H1 (cell line): ENCODE data around the gene DPYD. TPM values are rescaled to one million over a fixed set of nuclear protein-coding genes. Genes with fewer than 3 reads are reported as not detected.

Experiments used
- CTCF ChIA-PET: fragments of 300-600 bp; sonication (Branson Sonifier 250); formaldehyde crosslinking; loops from one replicate; lab custom pipeline; 2021; ENCODE audit not compliant: partially characterized antibody; lab: Charles Lee
- POLR2A ChIA-PET: fragments of 300-600 bp; sonication (Branson Sonifier 250); formaldehyde crosslinking; loops from one replicate; lab custom pipeline; 2021; ENCODE audit warnings: inconsistent platforms; ENCODE audit not compliant: partially characterized antibody; lab: Charles Lee
- DNase-seq, 2 experiments: peaks; one replicate each; pipeline versions ENCODE4 v3.0.0 to v3.0.0-alpha.2; 2010 to 2022; ENCODE audit warnings: low spot score in 2 of 2, low read depth in 1 of 2, mixed read lengths in 1 of 2
- FAIRE-seq: peaks from 2 replicates; lab custom pipeline; 2011; peaks lifted over from hg19 to GRCh38; lab: Jason Lieb, UNC
- H2AFZ ChIP-seq: 2 replicates; pipeline ENCODE4 v1.8.1; 2012; ENCODE audit warnings: low read length, inconsistent platforms
- H2AK5ac ChIP-seq: 2 replicates; pipeline ENCODE4 v1.6.1; 2013; ENCODE audit warnings: low read depth, low read length
- H2BK120ac ChIP-seq: replicated peaks from 2 replicates; pipeline ENCODE3; 2013; ENCODE audit warnings: low read depth, low read length, inconsistent platforms
- H2BK12ac ChIP-seq: 2 replicates; pipeline ENCODE4 v1.6.1; 2013; ENCODE audit warnings: low read depth, low read length
- H2BK15ac ChIP-seq: 2 replicates; pipeline ENCODE4 v1.6.1; 2013; ENCODE audit warnings: low read length
- H2BK20ac ChIP-seq: 2 replicates; pipeline ENCODE4 v1.6.1; 2013; ENCODE audit warnings: low read length
- H2BK5ac ChIP-seq: 2 replicates; pipeline ENCODE4 v1.6.1; 2013; ENCODE audit warnings: low read depth, low read length
- H3K14ac ChIP-seq: 2 replicates; pipeline ENCODE4 v1.6.1; 2013; ENCODE audit warnings: inconsistent platforms; ENCODE audit not compliant: insufficient read length
- H3K18ac ChIP-seq: 2 replicates; pipeline ENCODE4 v1.6.1; 2013; ENCODE audit warnings: low read length; ENCODE audit errors: extremely low read depth
- H3K23ac ChIP-seq: 2 replicates; pipeline ENCODE4 v1.6.1; 2013; ENCODE audit warnings: inconsistent platforms; ENCODE audit not compliant: insufficient read length
- H3K23me2 ChIP-seq: 2 replicates; pipeline ENCODE4 v1.6.1; 2013; ENCODE audit warnings: low read depth, low read length
- H3K27ac ChIP-seq: 2 replicates; pipeline ENCODE4 v1.6.1; 2011; ENCODE audit warnings: low read depth, low read length, inconsistent platforms
- H3K27me3 ChIP-seq, 4 experiments: replicated peaks in 1 of 4; 1 replicate in 1 of 4; 2 replicates in 3 of 4; pipeline versions ENCODE4 v1.6.1 to v1.8.1; 2011 to 2013; ENCODE audit warnings: low read length in 3 of 4, mild to moderate bottlenecking in 3 of 4, inconsistent platforms in 2 of 4, mixed read lengths in 2 of 4, moderate library complexity in 1 of 4; ENCODE audit not compliant: control insufficient read depth in 3 of 4, insufficient read depth in 3 of 4; ENCODE audit errors: extremely low read depth in 1 of 4
- H3K36me3 ChIP-seq, 4 experiments: 2 replicates each; pipeline versions ENCODE4 v1.6.1 to v1.8.1; 2011 to 2013; ENCODE audit warnings: mild to moderate bottlenecking in 4 of 4, low read length in 3 of 4, moderate library complexity in 2 of 4, control low read depth in 1 of 4, inconsistent platforms in 1 of 4; ENCODE audit not compliant: insufficient read depth in 4 of 4, control insufficient read depth in 2 of 4
- H3K4ac ChIP-seq: replicated peaks from 2 replicates; pipeline ENCODE3; 2013; ENCODE audit warnings: low read length, low read depth, mixed read lengths, inconsistent platforms; ENCODE audit not compliant: insufficient read length
- H3K4me1 ChIP-seq, 4 experiments: replicated peaks in 1 of 4; 1 replicate in 1 of 4; 2 replicates in 3 of 4; pipeline versions ENCODE4 v1.6.1 to v1.8.1; 2011 to 2013; ENCODE audit warnings: low read length in 3 of 4, inconsistent platforms in 2 of 4, mixed read lengths in 1 of 4; ENCODE audit not compliant: insufficient read depth in 4 of 4, control insufficient read depth in 3 of 4
- H3K4me2 ChIP-seq, 2 experiments: 2 replicates each; pipeline versions ENCODE4 v1.6.1 to v1.8.1; 2011 to 2013; ENCODE audit warnings: low read depth in 2 of 2, low read length in 2 of 2, control low read depth in 1 of 2, inconsistent platforms in 1 of 2, mild to moderate bottlenecking in 1 of 2; ENCODE audit not compliant: insufficient read depth in 1 of 2
- H3K4me3 ChIP-seq, 4 experiments: fragments of 200-600, 300-600 bp in 1 of 4; sonication (generic), shearing (Covaris generic), sonication (Bioruptor Twin) in 1 of 4; 2 replicates each; pipeline versions ENCODE4 v1.5.1 to v1.8.1; 2011 to 2016; ENCODE audit warnings: low read length in 4 of 4, low read depth in 3 of 4, control low read depth in 2 of 4, inconsistent platforms in 2 of 4, mild to moderate bottlenecking in 2 of 4, mixed read lengths in 1 of 4, moderate library complexity in 1 of 4; ENCODE audit not compliant: insufficient read depth in 2 of 4; ENCODE audit errors: extremely low read depth in 1 of 4
- H3K56ac ChIP-seq: replicated peaks from 2 replicates; pipeline ENCODE3; 2013; ENCODE audit warnings: low read depth, mild to moderate bottlenecking, mixed read lengths, low read length, inconsistent platforms; ENCODE audit not compliant: insufficient read length
- H3K79me1 ChIP-seq: 2 replicates; pipeline ENCODE4 v1.6.1; 2013; ENCODE audit warnings: low read depth, low read length, control low read depth
- H3K79me2 ChIP-seq, 2 experiments: 2 replicates each; pipeline versions ENCODE4 v1.6.1 to v1.8.1; 2012 to 2013; ENCODE audit warnings: low read length in 2 of 2, mild to moderate bottlenecking in 2 of 2, inconsistent platforms in 1 of 2; ENCODE audit not compliant: insufficient read depth in 2 of 2, control insufficient read depth in 1 of 2
- H3K9ac ChIP-seq, 4 experiments: replicated peaks in 1 of 4; 1 replicate in 1 of 4; 2 replicates in 3 of 4; pipeline versions ENCODE4 v1.6.1 to v1.8.1; 2011 to 2013; ENCODE audit warnings: low read depth in 3 of 4, low read length in 3 of 4, control low read depth in 2 of 4, mild to moderate bottlenecking in 2 of 4, moderate library complexity in 2 of 4, inconsistent platforms in 1 of 4; ENCODE audit errors: extremely low read depth in 1 of 4
- H3K9me3 ChIP-seq, 2 experiments: 2 replicates each; pipeline versions ENCODE4 v1.6.1 to v1.8.1; 2012 to 2013; ENCODE audit warnings: mild to moderate bottlenecking in 2 of 2, moderate library complexity in 2 of 2, control low read depth in 1 of 2, inconsistent platforms in 1 of 2, low read depth in 1 of 2, low read length in 1 of 2, mixed read lengths in 1 of 2; ENCODE audit not compliant: insufficient read depth in 2 of 2
- H4K20me1 ChIP-seq, 2 experiments: replicated peaks in 1 of 2; 2 replicates each; pipeline versions ENCODE3 to v1.8.1; 2011 to 2013; ENCODE audit warnings: inconsistent platforms in 2 of 2, low read length in 2 of 2, mild to moderate bottlenecking in 1 of 2; ENCODE audit not compliant: insufficient read depth in 2 of 2, control insufficient read depth in 1 of 2
- H4K5ac ChIP-seq: 2 replicates; pipeline ENCODE4 v1.6.1; 2013; ENCODE audit warnings: low read length, low read depth, mixed read lengths, inconsistent platforms; ENCODE audit not compliant: insufficient read length
- H4K8ac ChIP-seq: 2 replicates; pipeline ENCODE4 v1.8.0; 2013; ENCODE audit warnings: mild to moderate bottlenecking, moderate library complexity, low read length, inconsistent platforms; ENCODE audit not compliant: insufficient read depth; ENCODE audit errors: extremely low read depth
- H4K91ac ChIP-seq: replicated peaks from 2 replicates; pipeline ENCODE3; 2013; ENCODE audit warnings: low read length, mixed read lengths, inconsistent platforms; ENCODE audit not compliant: insufficient read length
- BACH1 ChIP-seq: IDR thresholded peaks from 2 replicates; pipeline ENCODE4 v1.6.1; 2012; ENCODE audit warnings: low read length, improper control_type of control experiment
- CBX5 ChIP-seq: fragments of 300-800, 300-1000 bp; sonication (generic); IDR thresholded peaks from 2 replicates; pipeline ENCODE4 v1.7.1; 2016; ENCODE audit warnings: antibody characterized with exemption, low read length, low read depth
- CBX8 ChIP-seq: fragments of 300-800, 300-1000 bp; sonication (generic); IDR thresholded peaks from 2 replicates; pipeline ENCODE4 v1.7.1; 2016; ENCODE audit warnings: low read depth, low read length, borderline replicate concordance
- EGR1 ChIP-seq: IDR thresholded peaks from 2 replicates; pipeline ENCODE4 v1.6.1; 2011; ENCODE audit warnings: low read depth, low read length, borderline replicate concordance
- EZH2 ChIP-seq: fragments of 200-600 bp; sonication (generic); IDR thresholded peaks from 2 replicates; pipeline ENCODE4 v1.7.1; 2012; ENCODE audit warnings: low read depth, mild to moderate bottlenecking, moderate library complexity, low read length, inconsistent platforms; ENCODE audit not compliant: severe bottlenecking
- HDAC6 ChIP-seq: IDR thresholded peaks from one replicate; pipeline ENCODE4 v1.7.1; 2012; ENCODE audit warnings: low read depth, mild to moderate bottlenecking, inconsistent platforms, low read length, moderate library complexity
- JUN ChIP-seq: IDR thresholded peaks from 2 replicates; pipeline ENCODE4 v1.6.1; 2011; ENCODE audit warnings: low read depth, mild to moderate bottlenecking, improper control_type of control experiment, low read length
- MAFK ChIP-seq: IDR thresholded peaks from 2 replicates; pipeline ENCODE4 v1.6.1; 2012; ENCODE audit warnings: low read depth, mild to moderate bottlenecking, improper control_type of control experiment, low read length
- NRF1 ChIP-seq: IDR thresholded peaks from 2 replicates; pipeline ENCODE4 v1.6.1; 2011; ENCODE audit warnings: mild to moderate bottlenecking, low read depth, low read length, improper control_type of control experiment
- POU5F1 ChIP-seq: IDR thresholded peaks from 2 replicates; pipeline ENCODE4 v1.6.1; 2011; ENCODE audit warnings: low read depth, mild to moderate bottlenecking, low read length, moderate library complexity
- RBBP5 ChIP-seq: IDR thresholded peaks from 2 replicates; pipeline ENCODE4 v1.7.1; 2012; ENCODE audit warnings: low read depth, mild to moderate bottlenecking, inconsistent platforms, low read length, moderate library complexity, borderline replicate concordance
- SUZ12 ChIP-seq: fragments of 200-600 bp; sonication (generic); IDR thresholded peaks from 2 replicates; pipeline ENCODE4 v1.6.1; 2012; ENCODE audit warnings: mild to moderate bottlenecking, inconsistent platforms, low read length, moderate library complexity, mixed read lengths
- YY1 ChIP-seq: IDR thresholded peaks from 2 replicates; pipeline ENCODE4 v1.6.1; 2011; ENCODE audit warnings: low read depth, mild to moderate bottlenecking, low read length
- WGBS, 2 experiments: shearing (Covaris generic) in 1 of 2; methylation state at CpG; one replicate each; pipeline versions ENCODE4 v1.1.6 to v1.1.7; 2013 to 2015; ENCODE audit warnings: low lambda C conversion rate in 2 of 2, mixed read lengths in 2 of 2, inconsistent platforms in 1 of 2, low coverage in 1 of 2, missing lambda C conversion rate in 1 of 2; ENCODE audit not compliant: insufficient replicate concordance in 2 of 2, insufficient coverage in 1 of 2, insufficient read length in 1 of 2; ENCODE audit errors: extremely low coverage in 1 of 2, missing lambda C conversion rate in 1 of 2; 5-methylcytosine and 5-hydroxymethylcytosine counted together
- polyA plus RNA-seq, 7 experiments: library from polyadenylated mRNA; depleted of rRNA in 3 of 7; stranded (reverse) in 5 of 7; unstranded in 2 of 7; fragments of >200 nt in 5 of 7; fragments of 200-250 nt in 2 of 7; gene quantifications; 1 replicate in 5 of 7; 2 replicates in 1 of 7; 4 replicates in 1 of 7; pipeline versions ENCODE4 v1.2.1 to v1.2.3, GENCODE V29; 2011 to 2013; ENCODE audit warnings: missing spikeins in 2 of 7, mixed read lengths in 2 of 7
- total RNA-seq: library from RNA; stranded (reverse); fragmentation: NEBNext Ultra II Directional; extraction: Animal tissue kit (Norgen Biotek cat#: 25700); gene quantifications from 2 replicates; pipeline ENCODE4 v1.2.1, GENCODE V29; 2021

Gene DPYD
- total and polyA plus RNA-seq, 2 of the 8 experiments (the other 6 are each of a cell fraction or from before 2014, with no cell fraction given): 0.29 to 0.73 TPM

- H2AFZ ChIP-seq: no peak overlapping the region
- whole genome bisulfite sequencing, 2 experiments: 78% methylated on average over 4 of the region's 4 CpGs; no CpG with 5 or more reads in 1 of the 2 experiments
- FAIRE-seq: no peak
- H3K9me3 ChIP-seq: no peaks in the 10 kb centered on the region
- H3K36me3 ChIP-seq: no peaks in the 10 kb centered on the region
- no peak for DNase-seq
- H3K56ac ChIP-seq: no peak overlapping the region
- no peak overlapping the region for H3K4me2 ChIP-seq
- no peaks in the 10 kb centered on the region for H3K23me2 ChIP-seq
- H4K91ac ChIP-seq: no peak overlapping the region
- H3K9ac ChIP-seq: no peak overlapping the region
- no peak overlapping the region for H3K4me3 ChIP-seq
- no peak overlapping the region for H2BK12ac ChIP-seq
- H2AK5ac ChIP-seq: no peak overlapping the region
- H3K79me1 ChIP-seq: no peaks in the 10 kb centered on the region
- no peaks in the 10 kb centered on the region for H3K79me2 ChIP-seq
- no peak overlapping the region for H3K4ac ChIP-seq
- ChIA-PET CTCF (no interaction called here), POLR2A (no interaction called here)
- no peaks in the 10 kb centered on the region for H3K27me3 ChIP-seq
- H4K5ac ChIP-seq: no peak overlapping the region
- no peak overlapping the region for H2BK20ac ChIP-seq
- no peak overlapping the region for H2BK120ac ChIP-seq
- no peak overlapping the region for H3K14ac ChIP-seq
- H3K4me1 ChIP-seq: no peaks in the 10 kb centered on the region
- H2BK5ac ChIP-seq: no peak overlapping the region
- no peaks in the 10 kb centered on the region for H4K20me1 ChIP-seq
- no peak overlapping the region for H3K27ac ChIP-seq
- H3K23ac ChIP-seq: no peak overlapping the region
- no peak overlapping the region for H2BK15ac ChIP-seq
- no peak overlapping the region for H4K8ac ChIP-seq
- H3K18ac ChIP-seq: no peak overlapping the region
- TF ChIP-seq JUN (no peak), YY1 (no peak), RBBP5 (no peak), BACH1 (no peak), CBX5 (no peak), NRF1 (no peak), CBX8 (no peak), EGR1 (no peak), POU5F1 (no peak), SUZ12 (no peak), EZH2 (no peak), HDAC6 (no peak), MAFK (no peak)
These were observed 128.2 kb downstream of the DPYD start for GRCh38 chr1:97792655-97793054.
